RWPE2 (cell line): ENCODE results near the gene NRTN.

ENCODE experiments used
- ATAC-seq: fragments of 200-7000 bp; cut with Tn5 transposase; 3 replicates; pipeline ENCODE4 v1.9.1; 2021; ENCODE audit warnings: low read depth
- DNase-seq: peaks from one replicate; pipeline ENCODE4 v3.0.0-alpha.2; 2020; ENCODE audit warnings: low spot score
- H3K27ac ChIP-seq: fragments of 450-650 bp; 2 replicates; pipeline ENCODE4 v1.5.1; 2017; ENCODE audit warnings: mild to moderate bottlenecking; ENCODE audit not compliant: poor library complexity, severe bottlenecking
- H3K27me3 ChIP-seq: fragments of 250-450 bp; sonication (Bioruptor Pico); 2 replicates; pipeline ENCODE4 v1.5.1; 2021; ENCODE audit warnings: mild to moderate bottlenecking, moderate library complexity; ENCODE audit not compliant: insufficient read depth, poor library complexity, severe bottlenecking
- H3K36me3 ChIP-seq: fragments of 250-450 bp; sonication (Bioruptor Pico); 2 replicates; pipeline ENCODE4 v1.5.1; 2020; ENCODE audit warnings: low read depth, mild to moderate bottlenecking, moderate library complexity
- H3K4me1 ChIP-seq: fragments of 250-450 bp; sonication (Bioruptor Pico); 2 replicates; pipeline ENCODE4 v1.5.1; 2021; ENCODE audit warnings: mild to moderate bottlenecking, moderate library complexity; ENCODE audit not compliant: insufficient read depth, poor library complexity, severe bottlenecking
- H3K4me3 ChIP-seq: fragments of 250-450 bp; sonication (Bioruptor Pico); 2 replicates; pipeline ENCODE4 v1.5.1; 2021; ENCODE audit warnings: mild to moderate bottlenecking, moderate library complexity; ENCODE audit not compliant: severe bottlenecking
- H3K9me3 ChIP-seq: fragments of 250-450 bp; sonication (Bioruptor Pico); 2 replicates; pipeline ENCODE4 v1.5.1; 2021; ENCODE audit warnings: mild to moderate bottlenecking, moderate library complexity; ENCODE audit not compliant: severe bottlenecking
- CTCF ChIP-seq: fragments of 450-650 bp; IDR thresholded peaks from one replicate; pipeline ENCODE4 v1.5.1; 2017; ENCODE audit warnings: mild to moderate bottlenecking, moderate library complexity; ENCODE audit not compliant: poor library complexity, severe bottlenecking

The NRTN gene

GRCh38 chr19:5801796-5802619, 2.9 kb upstream of the NRTN start:
- H3K27ac ChIP-seq = no peak overlapping the region
- no peak for ATAC-seq
- H3K27me3 ChIP-seq = peaks cover 12% of the 10 kb centered on the region
- no peaks in the 10 kb centered on the region for H3K36me3 ChIP-seq
- H3K4me3 ChIP-seq = no peak overlapping the region
- no peak for DNase-seq
- no peak for TF ChIP-seq CTCF
- no peaks in the 10 kb centered on the region for H3K4me1 ChIP-seq
- H3K9me3 ChIP-seq = no peaks in the 10 kb centered on the region

GRCh38 chr19:5803441-5803751, 1.5 kb upstream of the NRTN start:
- Histone ChIP-seq H3K27me3 (peaks cover 12% of the 10 kb centered on the region), H3K4me3 (peak overlapping the region; percentile 6), H3K4me1 (no peaks in the 10 kb centered on the region), H3K9me3 (no peaks in the 10 kb centered on the region), H3K36me3 (no peaks in the 10 kb centered on the region), H3K27ac (no peak overlapping the region)
- ATAC-seq = no peak
- DNase-seq = no peak
- TF ChIP-seq CTCF = no peak

GRCh38 chr19:5803752-5804515, 933 bp upstream of the NRTN start:
- Histone ChIP-seq H3K4me3 (peak overlapping the region; percentile 6), H3K4me1 (no peaks in the 10 kb centered on the region), H3K36me3 (no peaks in the 10 kb centered on the region), H3K27ac (no peak overlapping the region), H3K9me3 (no peaks in the 10 kb centered on the region), H3K27me3 (peaks cover 12% of the 10 kb centered on the region)
- DNase-seq = peak; percentile 80
- TF ChIP-seq CTCF = peak; percentile 92
- peak; percentile 88 for ATAC-seq

GRCh38 chr19:5805462-5806132, 730 bp downstream of the NRTN start:
- H3K4me1 ChIP-seq = no peaks in the 10 kb centered on the region
- peaks cover 12% of the 10 kb centered on the region for H3K27me3 ChIP-seq
- ATAC-seq (peak; percentile 37), DNase-seq (no peak)
- no peaks in the 10 kb centered on the region for H3K36me3 ChIP-seq
- H3K27ac ChIP-seq = no peak overlapping the region
- TF ChIP-seq CTCF = peak; percentile 65
- peak overlapping the region; percentile 25 for H3K4me3 ChIP-seq
- no peaks in the 10 kb centered on the region for H3K9me3 ChIP-seq
